DND-41 (cell line): Measurements from ENCODE around the gene SERINC2.

Experiments
- ATAC-seq: fragments of 200-7000 bp; cut with Tn5 transposase; 3 replicates; pipeline ENCODE4 v1.9.1; 2021; ENCODE audit warnings: low read depth; ENCODE audit not compliant: insufficient read depth
- DNase-seq: peaks from one replicate; pipeline ENCODE4 v3.0.0-alpha.2; 2020
- H2AFZ ChIP-seq: 2 replicates; pipeline ENCODE4 v1.6.0; 2012; ENCODE audit warnings: low read depth, low read length
- H3K27ac ChIP-seq: 2 replicates; pipeline ENCODE4 v1.5.1; 2012; ENCODE audit warnings: low read length, inconsistent platforms
- H3K27me3 ChIP-seq: fragments of 200-600 bp; sonication (generic); 2 replicates; pipeline ENCODE4 v1.6.0; 2012; ENCODE audit warnings: low read length, mild to moderate bottlenecking, inconsistent platforms; ENCODE audit not compliant: insufficient read depth, poor library complexity
- H3K36me3 ChIP-seq: 2 replicates; pipeline ENCODE4 v1.5.1; 2012; ENCODE audit warnings: low read length, inconsistent platforms; ENCODE audit not compliant: insufficient read depth
- H3K4me1 ChIP-seq: 2 replicates; pipeline ENCODE4 v1.5.1; 2012; ENCODE audit warnings: mild to moderate bottlenecking, low read length; ENCODE audit not compliant: insufficient read depth
- H3K4me2 ChIP-seq: 2 replicates; pipeline ENCODE4 v1.6.0; 2012; ENCODE audit warnings: mild to moderate bottlenecking, moderate library complexity, low read length, inconsistent platforms; ENCODE audit not compliant: insufficient read depth
- H3K4me3 ChIP-seq, 2 experiments: fragments of 200-600 bp in 1 of 2; shearing (Covaris generic) in 1 of 2; 2 replicates each; pipeline ENCODE4 v1.5.1; 2012 to 2016; ENCODE audit warnings: inconsistent platforms in 2 of 2, low read length in 2 of 2, mild to moderate bottlenecking in 2 of 2, low read depth in 1 of 2, moderate library complexity in 1 of 2
- H3K79me2 ChIP-seq: 2 replicates; pipeline ENCODE4 v1.6.0; 2012; ENCODE audit warnings: low read length, inconsistent platforms; ENCODE audit not compliant: insufficient read depth
- H3K9ac ChIP-seq: 2 replicates; pipeline ENCODE4 v1.6.0; 2012; ENCODE audit warnings: low read depth, mild to moderate bottlenecking, inconsistent platforms, low read length, moderate library complexity
- H3K9me3 ChIP-seq: 2 replicates; pipeline ENCODE4 v1.5.1; 2012; ENCODE audit warnings: low read length, moderate library complexity, mild to moderate bottlenecking, inconsistent platforms; ENCODE audit not compliant: insufficient read depth, severe bottlenecking
- H4K20me1 ChIP-seq: 2 replicates; pipeline ENCODE4 v1.6.0; 2012; ENCODE audit warnings: low read length; ENCODE audit not compliant: insufficient read depth
- EZH2 ChIP-seq: IDR thresholded peaks from 3 replicates; pipeline ENCODE4 v1.6.1; 2012; ENCODE audit warnings: borderline replicate concordance, low read depth, mild to moderate bottlenecking, moderate library complexity, low read length, inconsistent platforms; ENCODE audit not compliant: severe bottlenecking
- TF ChIP-seq, protein P1 (sequence below): IDR thresholded peaks from 2 replicates; pipeline ENCODE4 v1.5.1; 2012; ENCODE audit warnings: borderline replicate concordance, low read length, moderate library complexity, mild to moderate bottlenecking; ENCODE audit not compliant: poor library complexity, severe bottlenecking; ENCODE audit errors: extremely low read depth

The SERINC2 gene

DNA sequence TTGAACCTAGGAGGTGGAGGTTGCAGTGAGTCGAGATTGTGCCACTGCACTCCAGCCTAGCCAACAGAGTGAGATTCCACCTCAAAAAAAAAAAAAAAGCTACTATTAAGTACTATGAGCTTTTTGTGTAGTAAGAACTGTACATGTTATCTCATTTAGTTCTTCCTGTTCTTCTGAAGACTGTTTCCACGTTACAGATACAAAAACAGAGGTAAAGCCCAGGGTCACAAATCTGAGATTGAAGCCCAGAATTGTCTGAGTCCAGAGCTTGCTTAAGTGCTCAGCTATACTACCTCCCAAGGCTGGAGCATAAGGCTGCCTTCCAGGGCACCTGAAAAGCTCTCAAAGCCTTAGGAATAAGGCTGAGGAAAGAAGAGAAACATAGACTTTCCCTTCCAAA is 43.0 kb upstream of the SERINC2 start:
- ATAC-seq, result no peak
- TF ChIP-seq, protein P1, sequence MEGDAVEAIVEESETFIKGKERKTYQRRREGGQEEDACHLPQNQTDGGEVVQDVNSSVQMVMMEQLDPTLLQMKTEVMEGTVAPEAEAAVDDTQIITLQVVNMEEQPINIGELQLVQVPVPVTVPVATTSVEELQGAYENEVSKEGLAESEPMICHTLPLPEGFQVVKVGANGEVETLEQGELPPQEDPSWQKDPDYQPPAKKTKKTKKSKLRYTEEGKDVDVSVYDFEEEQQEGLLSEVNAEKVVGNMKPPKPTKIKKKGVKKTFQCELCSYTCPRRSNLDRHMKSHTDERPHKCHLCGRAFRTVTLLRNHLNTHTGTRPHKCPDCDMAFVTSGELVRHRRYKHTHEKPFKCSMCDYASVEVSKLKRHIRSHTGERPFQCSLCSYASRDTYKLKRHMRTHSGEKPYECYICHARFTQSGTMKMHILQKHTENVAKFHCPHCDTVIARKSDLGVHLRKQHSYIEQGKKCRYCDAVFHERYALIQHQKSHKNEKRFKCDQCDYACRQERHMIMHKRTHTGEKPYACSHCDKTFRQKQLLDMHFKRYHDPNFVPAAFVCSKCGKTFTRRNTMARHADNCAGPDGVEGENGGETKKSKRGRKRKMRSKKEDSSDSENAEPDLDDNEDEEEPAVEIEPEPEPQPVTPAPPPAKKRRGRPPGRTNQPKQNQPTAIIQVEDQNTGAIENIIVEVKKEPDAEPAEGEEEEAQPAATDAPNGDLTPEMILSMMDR, result no peak
- no peak for TF ChIP-seq EZH2
- no peaks in the 10 kb centered on the region for H3K27me3 ChIP-seq

DNA sequence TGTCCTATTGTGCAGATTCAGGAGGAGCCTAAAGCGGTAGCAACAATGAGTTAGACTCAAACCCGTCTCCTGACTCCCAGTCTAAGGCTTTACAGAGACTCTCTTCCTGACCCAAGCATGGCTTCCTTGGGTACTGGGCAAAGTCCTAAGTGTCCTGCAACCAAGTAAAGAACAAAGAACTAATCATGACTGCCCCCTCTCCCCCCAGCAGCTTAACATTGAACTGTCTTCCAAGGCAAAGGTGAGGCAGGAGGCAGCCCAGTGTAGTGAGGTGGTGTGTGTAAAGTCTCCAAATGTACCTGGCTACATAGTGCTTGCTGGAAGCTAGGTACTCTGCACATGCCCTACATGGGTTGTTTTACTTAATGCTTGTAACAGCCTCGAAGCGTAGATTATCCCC is 42.4 kb upstream of the SERINC2 start:
- no peak overlapping the region for H3K9ac ChIP-seq
- H3K4me2 ChIP-seq, result no peak overlapping the region
- no peak for TF ChIP-seq EZH2
- TF ChIP-seq, protein P1, result no peak
- H3K4me1 ChIP-seq, result peaks cover 18% of the 10 kb centered on the region
- H3K36me3 ChIP-seq, result peaks cover 11% of the 10 kb centered on the region
- no peak overlapping the region for H2AFZ ChIP-seq
- no peaks in the 10 kb centered on the region for H3K27me3 ChIP-seq
- no peaks in the 10 kb centered on the region for H3K79me2 ChIP-seq
- DNase-seq (no peak), ATAC-seq (no peak)
- no peak overlapping the region for H3K27ac ChIP-seq
- no peaks in the 10 kb centered on the region for H4K20me1 ChIP-seq
- no peaks in the 10 kb centered on the region for H3K9me3 ChIP-seq
- H3K4me3 ChIP-seq, result no peak overlapping the region

More for the DNA sequence above, 43.0 kb upstream of the SERINC2 start:
- H3K9ac ChIP-seq, result no peak overlapping the region
- peaks cover 18% of the 10 kb centered on the region for H3K4me1 ChIP-seq
- no peak for DNase-seq
- H3K4me3 ChIP-seq, result no peak overlapping the region
- H3K27ac ChIP-seq, result no peak overlapping the region
- no peak overlapping the region for H2AFZ ChIP-seq
- H3K9me3 ChIP-seq, result no peaks in the 10 kb centered on the region
- no peaks in the 10 kb centered on the region for H4K20me1 ChIP-seq
- no peak overlapping the region for H3K4me2 ChIP-seq
- H3K36me3 ChIP-seq, result peaks cover 17% of the 10 kb centered on the region
- no peaks in the 10 kb centered on the region for H3K79me2 ChIP-seq

DNA sequence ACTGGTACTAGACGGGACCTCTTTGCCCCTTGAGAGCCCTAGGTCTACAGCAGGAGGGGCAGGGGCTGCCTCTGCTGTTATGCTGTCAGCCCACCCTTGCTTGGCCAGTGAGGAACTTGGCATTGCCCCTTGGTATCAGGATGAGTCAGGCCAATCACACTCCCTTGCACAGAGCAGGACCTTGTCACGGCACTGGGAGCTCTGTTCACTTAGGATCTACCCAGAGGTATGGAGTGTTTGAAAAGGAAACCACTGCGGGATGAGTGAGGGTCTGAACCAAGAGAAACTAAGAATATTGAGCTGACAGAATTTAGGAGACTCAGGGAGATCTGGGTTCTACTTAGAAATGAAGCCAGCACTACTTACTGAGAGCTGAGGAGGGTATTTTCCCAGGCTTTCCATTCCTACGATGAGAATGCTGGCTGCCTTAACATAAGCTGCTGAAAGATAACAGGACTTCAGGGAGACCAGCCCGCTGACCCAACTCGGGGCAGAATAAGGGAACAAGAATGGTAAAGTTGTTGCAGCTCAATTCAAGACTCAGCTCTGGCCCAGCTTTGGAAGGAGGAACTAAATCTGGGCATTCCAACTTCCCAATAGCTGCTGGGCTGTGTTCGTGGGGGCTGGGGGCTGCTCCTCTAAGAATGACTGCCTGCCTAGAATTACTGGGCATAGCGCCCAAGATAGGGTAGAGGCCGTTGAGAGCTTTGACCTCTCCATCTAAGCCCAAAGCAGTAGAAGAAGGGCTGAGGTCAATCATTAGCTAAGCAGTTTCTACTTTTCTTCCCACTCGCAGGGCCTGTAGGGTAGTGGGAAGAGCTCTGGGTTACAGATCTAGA is 41.7 kb upstream of the SERINC2 start:
- H3K4me2 ChIP-seq, result no peak overlapping the region
- H3K4me1 ChIP-seq, result peaks cover 18% of the 10 kb centered on the region
- ATAC-seq (no peak), DNase-seq (no peak)
- H4K20me1 ChIP-seq, result no peaks in the 10 kb centered on the region
- H3K9me3 ChIP-seq, result no peaks in the 10 kb centered on the region
- H3K27ac ChIP-seq, result no peak overlapping the region
- H3K79me2 ChIP-seq, result no peaks in the 10 kb centered on the region
- H3K36me3 ChIP-seq, result peaks cover 5% of the 10 kb centered on the region
- no peaks in the 10 kb centered on the region for H3K27me3 ChIP-seq
- H3K9ac ChIP-seq, result no peak overlapping the region
- TF ChIP-seq EZH2, result no peak
- TF ChIP-seq, protein P1, result no peak
- H2AFZ ChIP-seq, result no peak overlapping the region
- H3K4me3 ChIP-seq, result no peak overlapping the region
